Endothelial cell of umbilical vein (primary cell): Measurements from ENCODE around the gene IL32. TPM values are rescaled to one million over a fixed set of nuclear protein-coding genes. Genes with fewer than 3 reads are reported as not detected.

Source experiments
- BruUV-seq: library from RNA; stranded (reverse); fragments of 400-500 nt; replicated peaks from 2 replicates; lab custom pipeline; 2021; lab: Mats Ljungman, UMichigan
- CTCF ChIA-PET: fragments of 300-600, 350-600 bp; sonication (Branson Sonifier 250); formaldehyde crosslinking; loops from one replicate; lab custom pipeline; 2021; ENCODE audit warnings: antibody characterized with exemption, inconsistent platforms; lab: Charles Lee
- POLR2A ChIA-PET: fragments of 300-600, 350-600 bp; sonication (Branson Sonifier 250); formaldehyde crosslinking; loops from one replicate; lab custom pipeline; 2021; ENCODE audit warnings: antibody characterized with exemption, inconsistent platforms; lab: Charles Lee
- DNase-seq: peaks from one replicate; pipeline ENCODE4 v3.0.0-alpha.2; 2011; ENCODE audit warnings: low read depth, low spot score
- FAIRE-seq: peaks from 2 replicates; lab custom pipeline; 2011; peaks lifted over from hg19 to GRCh38; lab: Jason Lieb, UNC
- H2AFZ ChIP-seq: 2 replicates; pipeline ENCODE4 v1.6.0; 2012; ENCODE audit warnings: low read depth, low read length, control low read depth, inconsistent platforms
- H3K27ac ChIP-seq: 2 replicates; pipeline ENCODE4 v1.5.1; 2011; ENCODE audit warnings: low read depth, mild to moderate bottlenecking, control low read depth, low read length, moderate library complexity; ENCODE audit not compliant: insufficient read depth
- H3K27me3 ChIP-seq, 2 experiments: 2 replicates each; pipeline versions ENCODE4 v1.6.0 to v1.6.1; 2011; ENCODE audit warnings: low read length in 2 of 2, mixed read lengths in 1 of 2; ENCODE audit not compliant: control insufficient read depth in 2 of 2, insufficient read depth in 2 of 2
- H3K36me3 ChIP-seq, 2 experiments: 2 replicates in 1 of 2; 3 replicates in 1 of 2; pipeline ENCODE4 v1.5.1; 2011; ENCODE audit warnings: low read length in 2 of 2, mild to moderate bottlenecking in 1 of 2, moderate library complexity in 1 of 2; ENCODE audit not compliant: control insufficient read depth in 2 of 2, insufficient read depth in 2 of 2; ENCODE audit errors: extremely low read depth in 1 of 2
- H3K4me1 ChIP-seq: 3 replicates; pipeline ENCODE4 v1.5.1; 2011; ENCODE audit warnings: mild to moderate bottlenecking, low read length; ENCODE audit not compliant: control insufficient read depth, insufficient read depth; ENCODE audit errors: extremely low read depth
- H3K4me2 ChIP-seq: 2 replicates; pipeline ENCODE4 v1.6.1; 2011; ENCODE audit warnings: low read length, control low read depth, mixed read lengths; ENCODE audit not compliant: insufficient read depth
- H3K4me3 ChIP-seq, 3 experiments: fragments of 200-600 bp in 1 of 3; sonication (generic), shearing (Covaris generic) in 1 of 3; replicated peaks in 1 of 3; 2 replicates each; pipeline ENCODE4 v1.5.1; 2011 to 2016; ENCODE audit warnings: control low read depth in 3 of 3, low read length in 3 of 3, mild to moderate bottlenecking in 2 of 3, inconsistent platforms in 1 of 3, low read depth in 1 of 3, moderate library complexity in 1 of 3; ENCODE audit not compliant: insufficient read depth in 1 of 3
- H3K79me2 ChIP-seq: 2 replicates; pipeline ENCODE4 v1.6.0; 2012; ENCODE audit warnings: low read length, inconsistent platforms; ENCODE audit not compliant: control insufficient read depth, insufficient read depth
- H3K9ac ChIP-seq: replicated peaks from 2 replicates; pipeline ENCODE3; 2011; ENCODE audit warnings: low read length, control low read depth; ENCODE audit not compliant: insufficient read depth; ENCODE audit errors: extremely low read depth
- H3K9me1 ChIP-seq: replicated peaks from 3 replicates; pipeline ENCODE4 v1.6.0; 2011; ENCODE audit warnings: mild to moderate bottlenecking, low read length; ENCODE audit not compliant: control insufficient read depth, insufficient read depth; ENCODE audit errors: extremely low read depth
- H3K9me3 ChIP-seq: replicated peaks from 2 replicates; pipeline ENCODE4 v1.5.1; 2012; ENCODE audit warnings: low read length, inconsistent platforms; ENCODE audit not compliant: control insufficient read depth, insufficient read depth
- H4K20me1 ChIP-seq: replicated peaks from 2 replicates; pipeline ENCODE3; 2011; ENCODE audit warnings: mild to moderate bottlenecking, low read length; ENCODE audit not compliant: control insufficient read depth, insufficient read depth; ENCODE audit errors: extremely low read depth
- CTCF ChIP-seq, 2 donors: IDR thresholded peaks; 1 replicate in 1 of 2; 2 replicates in 1 of 2; pipeline ENCODE4 v1.5.1; 2011; ENCODE audit warnings: low read length in 2 of 2, mild to moderate bottlenecking in 2 of 2, moderate library complexity in 2 of 2, control low read depth in 1 of 2, inconsistent platforms in 1 of 2, low read depth in 1 of 2; ENCODE audit not compliant: insufficient read depth in 1 of 2; ENCODE audit errors: extremely low read depth in 1 of 2
- EZH2 ChIP-seq: IDR thresholded peaks from 2 replicates; pipeline ENCODE4 v1.6.1; 2012; ENCODE audit warnings: borderline replicate concordance, low read depth, mild to moderate bottlenecking, moderate library complexity, low read length, inconsistent platforms; ENCODE audit not compliant: severe bottlenecking
- FOS ChIP-seq: IDR thresholded peaks from 2 replicates; pipeline ENCODE4 v1.6.1; 2011; ENCODE audit warnings: mild to moderate bottlenecking, low read length, moderate library complexity, borderline replicate concordance; ENCODE audit not compliant: insufficient read depth
- GATA2 ChIP-seq: IDR thresholded peaks from 2 replicates; pipeline ENCODE4 v1.7.0; 2011; ENCODE audit warnings: low read depth, mild to moderate bottlenecking, moderate library complexity, mixed read lengths, low read length; ENCODE audit not compliant: insufficient read length, insufficient read depth
- JUN ChIP-seq: IDR thresholded peaks from 2 replicates; pipeline ENCODE4 v1.6.1; 2011; ENCODE audit warnings: borderline replicate concordance, low read depth; ENCODE audit not compliant: insufficient read length, insufficient read depth
- MAX ChIP-seq: IDR thresholded peaks from 2 replicates; pipeline ENCODE4 v1.6.1; 2011; ENCODE audit not compliant: insufficient read depth, insufficient read length
- MYC ChIP-seq: IDR thresholded peaks from one replicate; pipeline ENCODE4 v1.6.1; 2011; ENCODE audit warnings: mild to moderate bottlenecking, low read depth, low read length
- POLR2A ChIP-seq: IDR thresholded peaks from 2 replicates; pipeline ENCODE4 v1.6.1; 2012; ENCODE audit warnings: low read depth, mild to moderate bottlenecking, control low read depth, low read length
- dilution Hi-C: fragments of 300-500 bp; cut with MboI; formaldehyde crosslinking; loops from one replicate; pipeline ENCODE4 v1.15.0; 2019; ENCODE audit warnings: low sequenced_read_pairs; ENCODE audit not compliant: extremely low pct_ligation_motif_present
- intact Hi-C: fragments of 100-400 bp; cut with micrococcal nuclease; formaldehyde crosslinking; loops from one replicate; pipeline ENCODE4 v1.10.0; 2022
- polyA plus RNA-seq, 4 experiments: library from polyadenylated mRNA; depleted of rRNA in 3 of 4; stranded (reverse) in 3 of 4; unstranded in 1 of 4; fragments of >200 nt; gene quantifications; 2 replicates each; pipeline versions ENCODE4 v1.2.1 to v1.2.3, GENCODE V29; 2011 to 2012; ENCODE audit warnings: missing spikeins in 1 of 4
- total RNA-seq: library from RNA; stranded (reverse); gene quantifications from 2 replicates; pipeline ENCODE4 v1.2.3, GENCODE V29; 2021

IL32 gene
- total and polyA plus RNA-seq, 2 donors (not counting 3 experiments of a cell fraction or from before 2014, with no cell fraction given), result 55.7 to 336 TPM

GRCh38 chr16:3032624-3033023 lies 32.8 kb upstream of the IL32 start:
- no peaks in the 10 kb centered on the region for H3K9me1 ChIP-seq
- POLR2A ChIA-PET, result no interaction called here
- H3K4me1 ChIP-seq, result no peaks in the 10 kb centered on the region
- TF ChIP-seq FOS, result no peak
- TF ChIP-seq POLR2A, result no peak
- no peak for TF ChIP-seq GATA2
- TF ChIP-seq MAX, result no peak
- TF ChIP-seq JUN, result no peak
- no peak for TF ChIP-seq CTCF (IDR thresholded peaks at IDR 0.05; ENCODE audit: extremely low read depth in 1 of 2, insufficient read depth in 1 of 2, low read depth in 1 of 2, low read length in 2 of 2)
- TF ChIP-seq EZH2, result no peak
- no peak for TF ChIP-seq MYC
- FAIRE-seq (no peak), DNase-seq (no peak)
- no peaks in the 10 kb centered on the region for H3K79me2 ChIP-seq
- no peaks in the 10 kb centered on the region for H3K36me3 ChIP-seq
- H3K4me2 ChIP-seq, result no peak overlapping the region
- H3K9me3 ChIP-seq, result no peaks in the 10 kb centered on the region
- H3K9ac ChIP-seq, result no peak overlapping the region
- peaks cover 57 to 65% of the 10 kb centered on the region in 2 experiments for H3K27me3 ChIP-seq
- H3K27ac ChIP-seq, result no peak overlapping the region
- intact Hi-C loops, result no loop called here
- H4K20me1 ChIP-seq, result no peaks in the 10 kb centered on the region
- dilution Hi-C loops, result no loop called here
- no peak overlapping the region for H3K4me3 ChIP-seq
- no peak overlapping the region for H2AFZ ChIP-seq
- CTCF ChIA-PET, result interaction anchor here (1.1 to 8.8 kb wide), 11 partner anchors 12 to 133 kb away, joined by 4 to 200 read pairs (median 7); partner anchors contain the start of gene MMP25
- BruUV-seq, result no TSS peak
